Measurements from ENCODE around the gene MYO15B. TPM values are rescaled to one million over a fixed set of nuclear protein-coding genes. Genes with fewer than 3 reads are reported as not detected.

The MYO15B gene
- total and polyA plus RNA-seq, 4 donors: 84.5 to 197 (median 167) TPM

- ATAC-seq (ENCODE audit: insufficient read depth, low FRiP score): no peak
- no peak for DNase-seq
These were observed 42.7 kb downstream of the MYO15B start for GRCh38 chr17:75630071-75630917.

DNA sequence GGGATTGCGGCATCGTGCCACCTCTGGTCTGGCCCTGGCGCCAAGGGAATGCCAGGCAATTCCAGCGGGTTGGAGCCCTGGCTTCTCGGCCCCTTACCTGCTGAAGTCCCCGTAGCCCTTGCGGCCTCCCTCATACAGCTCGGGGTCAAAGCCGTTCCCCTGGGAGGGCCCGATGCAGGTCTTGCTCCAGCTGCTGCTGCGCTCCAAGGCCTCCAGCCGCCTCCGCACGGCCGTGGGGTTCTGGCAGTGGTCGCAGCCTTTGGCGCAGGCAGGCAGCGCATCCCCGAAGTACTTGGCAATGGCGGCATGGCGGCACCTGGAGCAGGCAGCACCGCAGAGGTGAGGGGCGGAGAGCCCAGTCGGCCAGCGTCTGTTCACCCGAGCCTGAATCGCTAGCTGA is 43.8 kb downstream of the MYO15B start:
- ATAC-seq (ENCODE audit: insufficient read depth, low FRiP score) (no peak), DNase-seq (no peak)
- H3K27ac ChIP-seq (ENCODE audit: low read depth in 1 of 2, low read length in 1 of 2): no peak overlapping the region
- peaks cover 0 to 25% (median 6%) of the 10 kb centered on the region in 4 donors for H3K36me3 ChIP-seq (ENCODE audit: control insufficient read depth in 4 of 4, insufficient read depth in 4 of 4, low read length in 4 of 4)
- TF ChIP-seq CTCF (IDR thresholded peaks at IDR 0.05; ENCODE audit: control extremely low read depth, extremely low read depth): no peak
- WGBS, 2 donors: 95% methylated on average over 27 of the region's 27 CpGs
- no peaks in the 10 kb centered on the region for H3K9me3 ChIP-seq (ENCODE audit: control insufficient read depth in 4 of 4, insufficient read depth in 3 of 4, low read length in 3 of 4)
- no peak overlapping the region for H3K4me3 ChIP-seq
- peaks cover 5 to 21% (median 12%) of the 10 kb centered on the region in 5 donors for H3K4me1 ChIP-seq (ENCODE audit: control insufficient read depth in 5 of 5, insufficient read depth in 5 of 5, low read length in 5 of 5)
- H3K9ac ChIP-seq (ENCODE audit: insufficient read depth in 1 of 2, low read length in 2 of 2): no peak overlapping the region
- no peaks in the 10 kb centered on the region for H3K27me3 ChIP-seq (ENCODE audit: control insufficient read depth in 3 of 3, insufficient read depth in 3 of 3, low read length in 2 of 3)

More at GRCh38 chr17:75630071-75630917, 42.7 kb downstream of the MYO15B start:
- H3K9ac ChIP-seq (ENCODE audit: insufficient read depth in 1 of 2, low read length in 2 of 2): no peak overlapping the region
- no peak for TF ChIP-seq CTCF (IDR thresholded peaks at IDR 0.05; ENCODE audit: control extremely low read depth, extremely low read depth)
- no peak overlapping the region for H3K4me3 ChIP-seq
- no peak overlapping the region for H3K27ac ChIP-seq (ENCODE audit: low read depth in 1 of 2, low read length in 1 of 2)
- no peaks in the 10 kb centered on the region for H3K9me3 ChIP-seq (ENCODE audit: control insufficient read depth in 4 of 4, insufficient read depth in 3 of 4, low read length in 3 of 4)
- H3K27me3 ChIP-seq (ENCODE audit: control insufficient read depth in 3 of 3, insufficient read depth in 3 of 3, low read length in 2 of 3): no peaks in the 10 kb centered on the region
- peaks cover 5 to 21% (median 11%) of the 10 kb centered on the region in 5 donors for H3K4me1 ChIP-seq (ENCODE audit: control insufficient read depth in 5 of 5, insufficient read depth in 5 of 5, low read length in 5 of 5)
- WGBS, 2 donors: 83 to 86% methylated on average over 25 to 26 of the region's 26 CpGs
- H3K36me3 ChIP-seq (ENCODE audit: control insufficient read depth in 4 of 4, insufficient read depth in 4 of 4, low read length in 4 of 4): peaks cover 0 to 35% (median 8%) of the 10 kb centered on the region in 4 donors

GRCh38 chr17:75632428-75632827 is 44.8 kb downstream of the MYO15B start:
- Histone ChIP-seq H3K4me3 (no peak overlapping the region), H3K9me3 (ENCODE audit: control insufficient read depth in 4 of 4, insufficient read depth in 3 of 4, low read length in 3 of 4) (no peaks in the 10 kb centered on the region), H3K9ac (ENCODE audit: insufficient read depth in 1 of 2, low read length in 2 of 2) (no peak overlapping the region), H3K36me3 (ENCODE audit: control insufficient read depth in 4 of 4, insufficient read depth in 4 of 4, low read length in 4 of 4) (peaks cover 0 to 14% (median 2%) of the 10 kb centered on the region in 4 donors), H3K4me1 (ENCODE audit: control insufficient read depth in 5 of 5, insufficient read depth in 5 of 5, low read length in 5 of 5) (peaks cover 5 to 21% (median 14%) of the 10 kb centered on the region in 5 donors), H3K27ac (ENCODE audit: low read depth in 1 of 2, low read length in 1 of 2) (peak overlapping the region in 1 of 2 donors; percentile 20), H3K27me3 (ENCODE audit: control insufficient read depth in 3 of 3, insufficient read depth in 3 of 3, low read length in 2 of 3) (no peaks in the 10 kb centered on the region)
- WGBS, 2 donors: 83 to 85% methylated on average over 12 of the region's 12 CpGs
- ATAC-seq (ENCODE audit: insufficient read depth, low FRiP score): no peak
- TF ChIP-seq CTCF (IDR thresholded peaks at IDR 0.05; ENCODE audit: control extremely low read depth, extremely low read depth): no peak
- DNase-seq: no peak

Measured in lung (tissue), 12 donors.